K562 (cell line): ENCODE data around the gene IRAK2. TPM values are rescaled to one million over a fixed set of nuclear protein-coding genes. Genes with fewer than 3 reads are reported as not detected.

Experiments
- CBX2 ChIP-seq: fragments of 200-600 bp; sonication (generic); IDR thresholded peaks from one replicate; pipeline ENCODE4 v1.6.1; 2012; ENCODE audit warnings: mild to moderate bottlenecking, low read length, inconsistent platforms; ENCODE audit not compliant: insufficient read depth, poor library complexity, severe bottlenecking
- EHMT2 ChIP-seq: fragments of 450-650 bp; IDR thresholded peaks from 2 replicates; pipeline ENCODE4 v1.6.1; 2018; ENCODE audit warnings: antibody characterized with exemption
- FOXA3 ChIP-seq, 2 experiments: fragments of 450-650 bp in 1 of 2; sonication (generic) in 1 of 2; formaldehyde crosslinking; IDR thresholded peaks in 1 of 2; conservative IDR thresholded peaks in 1 of 2; 2 replicates each; pipeline versions ENCODE4 v1.4.0 to v1.8.0; 2020 to 2022; ENCODE audit warnings: mild to moderate bottlenecking in 2 of 2, missing genetic modification reagents in 1 of 2
- KLF6 ChIP-seq: fragments of 250-450 bp; sonication (Bioruptor Pico); IDR thresholded peaks from 2 replicates; pipeline ENCODE4 v1.4.0; 2020; ENCODE audit warnings: mild to moderate bottlenecking, moderate library complexity, borderline replicate concordance
- MEF2A ChIP-seq: IDR thresholded peaks from 2 replicates; pipeline ENCODE4 v1.6.1; 2011; ENCODE audit warnings: low read depth, mild to moderate bottlenecking, low read length, moderate library complexity; ENCODE audit not compliant: control insufficient read depth
- MTA3 ChIP-seq: fragments of 450-650 bp; formaldehyde crosslinking; IDR thresholded peaks from 2 replicates; pipeline ENCODE4 v1.6.1; 2017; ENCODE audit warnings: mild to moderate bottlenecking, borderline replicate concordance
- NCOA6 ChIP-seq: fragments of 450-650 bp; IDR thresholded peaks from 2 replicates; pipeline ENCODE4 v1.6.1; 2017; ENCODE audit warnings: mild to moderate bottlenecking
- NEUROD1 ChIP-seq: fragments of 150-350 bp; IDR thresholded peaks from 2 replicates; pipeline ENCODE4 v1.6.1; 2014; ENCODE audit warnings: borderline replicate concordance, low read length, low read depth; ENCODE audit not compliant: partially characterized antibody
- NFIX ChIP-seq: fragments of 250-450 bp; sonication (Bioruptor Pico); IDR thresholded peaks from 2 replicates; pipeline ENCODE4 v1.4.0; 2020; ENCODE audit warnings: low read depth, mild to moderate bottlenecking, moderate library complexity
- NR1H2 ChIP-seq: sonication (generic); formaldehyde crosslinking; IDR thresholded peaks from 2 replicates; pipeline ENCODE4 v1.4.0; 2020; ENCODE audit warnings: mild to moderate bottlenecking, missing genetic modification reagents
- PHF20 ChIP-seq: fragments of 450-650 bp; IDR thresholded peaks from 2 replicates; pipeline ENCODE4 v1.6.1; 2018; ENCODE audit not compliant: partially characterized antibody
- RBM22 ChIP-seq: fragments of 200-400 bp; formaldehyde crosslinking; IDR thresholded peaks from 2 replicates; pipeline ENCODE4 v1.6.1; 2018; ENCODE audit warnings: low read length, low read depth; ENCODE audit not compliant: poor library complexity, severe bottlenecking
- RBM25 ChIP-seq: fragments of 200-400 bp; formaldehyde crosslinking; IDR thresholded peaks from 2 replicates; pipeline ENCODE4 v1.6.1; 2018; ENCODE audit warnings: low read length, low read depth, moderate library complexity; ENCODE audit not compliant: severe bottlenecking
- SMAD1 ChIP-seq: fragments of 150-350 bp; IDR thresholded peaks from 2 replicates; pipeline ENCODE4 v1.6.1; 2014; ENCODE audit warnings: low read length, low read depth; ENCODE audit not compliant: partially characterized antibody
- SMARCA5 ChIP-seq: fragments of 450-650 bp; IDR thresholded peaks from 2 replicates; pipeline ENCODE4 v1.6.1; 2016
- SNIP1 ChIP-seq: fragments of 450-650 bp; IDR thresholded peaks from 2 replicates; pipeline ENCODE4 v1.7.1; 2017; ENCODE audit warnings: low read depth, mild to moderate bottlenecking
- SRSF7 ChIP-seq: fragments of 200-400 bp; formaldehyde crosslinking; optimal IDR thresholded peaks from 2 replicates; pipeline ENCODE3; 2017; ENCODE audit warnings: mild to moderate bottlenecking, low read depth, low read length
- ZFP1 ChIP-seq: fragments of 450-650 bp; formaldehyde crosslinking; IDR thresholded peaks from 2 replicates; pipeline ENCODE4 v1.4.0; 2020; ENCODE audit warnings: mild to moderate bottlenecking, mixed read lengths
- ZNF134 ChIP-seq: fragments of 250-450 bp; sonication (Bioruptor Pico); conservative IDR thresholded peaks from 2 replicates; pipeline ENCODE4 v1.4.0; 2020
- polyA plus RNA-seq, 8 experiments: library from polyadenylated mRNA; depleted of rRNA in 4 of 8; stranded (reverse) in 5 of 8; unstranded in 3 of 8; fragments of >200 nt; fragmentation: Nextera tagmentation in 2 of 8; fragmentation: Illumina TruSeq in 1 of 8; extraction: Ambion mirVana in 2 of 8; extraction: Trizol in 1 of 8; gene quantifications; 2 replicates each; pipeline versions ENCODE4 v1.2.1 to v1.2.3, GENCODE V29; 2011 to 2014; ENCODE audit warnings: inconsistent platforms in 1 of 8, missing spikeins in 1 of 8
- total RNA-seq, 7 experiments: library from RNA; depleted of rRNA in 6 of 7; stranded (reverse); fragments of >200 nt in 6 of 7; fragmentation: Illumina TruSeq in 2 of 7; extraction: Trizol in 2 of 7; gene quantifications; 2 replicates each; pipeline versions ENCODE4 v1.2.1 to v1.2.3, GENCODE V29; 2011 to 2021; ENCODE audit warnings: low replicate concordance in 1 of 7
- TF ChIP-seq, protein P1 (sequence below): fragments of 250-450 bp; sonication (Bioruptor Pico); IDR thresholded peaks from 2 replicates; pipeline ENCODE4 v1.4.0; 2020; ENCODE audit warnings: mild to moderate bottlenecking, moderate library complexity
- TF ChIP-seq, protein P2 (sequence below): fragments of 250-450 bp; sonication (Bioruptor Pico); IDR thresholded peaks from 2 replicates; pipeline ENCODE4 v1.8.0; 2022; ENCODE audit warnings: inconsistent platforms
- TF ChIP-seq, protein P3 (sequence below): fragments of 250-450 bp; sonication (Bioruptor Pico); IDR thresholded peaks from 2 replicates; pipeline ENCODE4 v1.5.1; 2021; ENCODE audit warnings: mild to moderate bottlenecking

The IRAK2 gene
- total and polyA plus RNA-seq, 9 of the 15 experiments (the other 6 are each of a cell fraction or from before 2014, with no cell fraction given) = 0.42 to 4.4 (median 2.7) TPM

DNA sequence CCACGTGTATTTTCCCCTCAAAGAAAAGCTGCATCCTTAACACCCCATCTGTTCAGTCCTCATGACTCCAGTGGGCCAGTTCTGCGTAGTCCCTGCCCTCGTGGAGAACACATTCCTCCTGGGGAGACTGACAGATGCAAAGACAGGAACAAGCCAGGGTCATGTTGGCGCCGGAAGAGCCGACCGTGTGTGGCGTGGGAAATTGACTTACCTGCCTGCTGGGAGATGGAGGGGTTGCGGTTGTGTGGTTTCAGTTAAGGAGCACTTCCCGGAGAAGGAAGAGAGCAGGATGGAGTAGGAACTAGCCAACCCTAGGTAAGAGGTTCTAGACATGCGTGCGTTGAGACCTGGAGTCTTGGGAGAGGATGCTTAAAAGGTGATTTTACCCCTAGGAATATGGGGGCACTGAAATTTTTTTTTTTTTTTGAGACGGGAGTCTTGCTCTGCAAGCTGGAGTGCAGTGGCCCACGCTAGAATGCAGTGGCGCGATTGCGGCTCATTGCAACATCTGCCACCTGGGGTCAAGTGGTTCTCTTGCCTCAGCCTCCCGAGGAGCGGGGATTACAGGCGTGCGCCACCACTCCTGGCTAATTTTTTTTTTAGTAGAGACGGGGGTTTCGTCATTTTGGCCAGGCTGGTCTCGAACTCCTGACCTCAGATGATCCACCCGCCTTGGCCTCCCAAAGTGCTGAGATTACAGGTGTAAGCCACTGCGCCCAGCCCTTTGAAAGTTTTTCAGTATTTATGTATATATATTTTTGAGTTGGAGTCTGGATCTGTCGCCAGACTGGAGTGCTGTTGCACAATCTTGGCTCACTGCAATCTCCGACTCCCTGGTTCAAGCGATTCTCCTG, 21.8 kb upstream of the IRAK2 start (continued):
- 0 out of 4 replicates have a peak, but pooled peaks of 1 of the 2 experiments have one; percentile 13 for TF ChIP-seq FOXA3 (CRISPR knock-in tag; conservative IDR thresholded peaks at IDR 0.05 in 1 of 2, IDR thresholded peaks at IDR 0.05 in 1 of 2)
- TF ChIP-seq, protein P1, sequence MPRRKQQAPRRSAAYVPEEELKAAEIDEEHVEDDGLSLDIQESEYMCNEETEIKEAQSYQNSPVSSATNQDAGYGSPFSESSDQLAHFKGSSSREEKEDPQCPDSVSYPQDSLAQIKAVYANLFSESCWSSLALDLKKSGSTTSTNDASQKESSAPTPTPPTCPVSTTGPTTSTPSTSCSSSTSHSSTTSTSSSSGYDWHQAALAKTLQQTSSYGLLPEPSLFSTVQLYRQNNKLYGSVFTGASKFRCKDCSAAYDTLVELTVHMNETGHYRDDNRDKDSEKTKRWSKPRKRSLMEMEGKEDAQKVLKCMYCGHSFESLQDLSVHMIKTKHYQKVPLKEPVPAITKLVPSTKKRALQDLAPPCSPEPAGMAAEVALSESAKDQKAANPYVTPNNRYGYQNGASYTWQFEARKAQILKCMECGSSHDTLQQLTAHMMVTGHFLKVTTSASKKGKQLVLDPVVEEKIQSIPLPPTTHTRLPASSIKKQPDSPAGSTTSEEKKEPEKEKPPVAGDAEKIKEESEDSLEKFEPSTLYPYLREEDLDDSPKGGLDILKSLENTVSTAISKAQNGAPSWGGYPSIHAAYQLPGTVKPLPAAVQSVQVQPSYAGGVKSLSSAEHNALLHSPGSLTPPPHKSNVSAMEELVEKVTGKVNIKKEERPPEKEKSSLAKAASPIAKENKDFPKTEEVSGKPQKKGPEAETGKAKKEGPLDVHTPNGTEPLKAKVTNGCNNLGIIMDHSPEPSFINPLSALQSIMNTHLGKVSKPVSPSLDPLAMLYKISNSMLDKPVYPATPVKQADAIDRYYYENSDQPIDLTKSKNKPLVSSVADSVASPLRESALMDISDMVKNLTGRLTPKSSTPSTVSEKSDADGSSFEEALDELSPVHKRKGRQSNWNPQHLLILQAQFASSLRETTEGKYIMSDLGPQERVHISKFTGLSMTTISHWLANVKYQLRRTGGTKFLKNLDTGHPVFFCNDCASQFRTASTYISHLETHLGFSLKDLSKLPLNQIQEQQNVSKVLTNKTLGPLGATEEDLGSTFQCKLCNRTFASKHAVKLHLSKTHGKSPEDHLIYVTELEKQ (CRISPR knock-in tag) = no peak
- no peak for TF ChIP-seq CBX2
- no peak for TF ChIP-seq SNIP1
- no peak for TF ChIP-seq NCOA6
- 0 out of 2 replicates have a peak, but pooled peaks have one; percentile 30 for TF ChIP-seq NR1H2 (CRISPR knock-in tag)
- no peak for TF ChIP-seq SRSF7
- TF ChIP-seq, protein P2, sequence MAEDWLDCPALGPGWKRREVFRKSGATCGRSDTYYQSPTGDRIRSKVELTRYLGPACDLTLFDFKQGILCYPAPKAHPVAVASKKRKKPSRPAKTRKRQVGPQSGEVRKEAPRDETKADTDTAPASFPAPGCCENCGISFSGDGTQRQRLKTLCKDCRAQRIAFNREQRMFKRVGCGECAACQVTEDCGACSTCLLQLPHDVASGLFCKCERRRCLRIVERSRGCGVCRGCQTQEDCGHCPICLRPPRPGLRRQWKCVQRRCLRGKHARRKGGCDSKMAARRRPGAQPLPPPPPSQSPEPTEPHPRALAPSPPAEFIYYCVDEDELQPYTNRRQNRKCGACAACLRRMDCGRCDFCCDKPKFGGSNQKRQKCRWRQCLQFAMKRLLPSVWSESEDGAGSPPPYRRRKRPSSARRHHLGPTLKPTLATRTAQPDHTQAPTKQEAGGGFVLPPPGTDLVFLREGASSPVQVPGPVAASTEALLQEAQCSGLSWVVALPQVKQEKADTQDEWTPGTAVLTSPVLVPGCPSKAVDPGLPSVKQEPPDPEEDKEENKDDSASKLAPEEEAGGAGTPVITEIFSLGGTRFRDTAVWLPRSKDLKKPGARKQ (CRISPR knock-in tag) = no peak
- no peak for TF ChIP-seq PHF20
- TF ChIP-seq RBM22 = no peak
- peak; percentile 55; the same call in 1 of the 2 replicates for TF ChIP-seq MTA3
- TF ChIP-seq EHMT2 = peak; percentile 6; the same call in 1 of the 2 replicates
- no peak for TF ChIP-seq KLF6 (CRISPR knock-in tag)
- peak; percentile 85; the same call in 1 of the 2 replicates for TF ChIP-seq SMARCA5
- TF ChIP-seq, protein P3, sequence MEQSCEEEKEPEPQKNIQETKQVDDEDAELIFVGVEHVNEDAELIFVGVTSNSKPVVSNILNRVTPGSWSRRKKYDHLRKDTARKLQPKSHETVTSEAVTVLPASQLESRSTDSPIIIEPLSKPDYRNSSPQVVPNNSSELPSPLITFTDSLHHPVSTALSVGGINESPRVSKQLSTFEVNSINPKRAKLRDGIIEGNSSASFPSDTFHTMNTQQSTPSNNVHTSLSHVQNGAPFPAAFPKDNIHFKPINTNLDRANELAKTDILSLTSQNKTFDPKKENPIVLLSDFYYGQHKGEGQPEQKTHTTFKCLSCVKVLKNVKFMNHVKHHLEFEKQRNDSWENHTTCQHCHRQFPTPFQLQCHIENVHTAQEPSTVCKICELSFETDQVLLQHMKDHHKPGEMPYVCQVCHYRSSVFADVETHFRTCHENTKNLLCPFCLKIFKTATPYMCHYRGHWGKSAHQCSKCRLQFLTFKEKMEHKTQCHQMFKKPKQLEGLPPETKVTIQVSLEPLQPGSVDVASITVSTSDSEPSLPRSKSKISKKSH (CRISPR knock-in tag) = no peak
- no peak for TF ChIP-seq RBM25
- TF ChIP-seq MEF2A = no peak
- TF ChIP-seq ZNF134 (CRISPR knock-in tag) = no peak
- no peak for TF ChIP-seq ZFP1 (CRISPR knock-in tag)
- no peak for TF ChIP-seq NFIX
- TF ChIP-seq SMAD1 = no peak
- TF ChIP-seq NEUROD1 = no peak
